T-helper 22 cell (primary cell): ENCODE results near the gene TIGD2.
"Not testable (repeated sequence)": the region's sequence is repeated elsewhere in the genome, so short reads cannot be mapped to it uniquely, and the experiment has no call there.

ENCODE experiments used
- DNase-seq: peaks from one replicate; pipeline ENCODE4 v3.0.0-alpha.2; 2020; ENCODE audit warnings: low read depth

Gene TIGD2

GRCh38 chr4:89119836-89120235 lies 8.5 kb downstream of the TIGD2 start:
- no peak for DNase-seq

GRCh38 chr4:89121387-89122068 lies 10.2 kb downstream of the TIGD2 start:
- DNase-seq = no peak

GRCh38 chr4:89123451-89123851 lies 12.1 kb downstream of the TIGD2 start:
- DNase-seq = no peak

- DNase-seq = no peak
These were observed 14.8 kb downstream of the TIGD2 start for GRCh38 chr4:89125901-89126782.

GRCh38 chr4:89129080-89129640 lies 17.8 kb downstream of the TIGD2 start:
- no peak for DNase-seq

GRCh38 chr4:89134775-89135319 lies 23.5 kb downstream of the TIGD2 start:
- no peak for DNase-seq

GRCh38 chr4:89136525-89136924 lies 25.2 kb downstream of the TIGD2 start:
- DNase-seq = no peak

GRCh38 chr4:89137231-89137630 lies 25.9 kb downstream of the TIGD2 start:
- DNase-seq = no peak

- DNase-seq = no peak
These were observed 26.4 kb downstream of the TIGD2 start for GRCh38 chr4:89137695-89138094.

GRCh38 chr4:89140168-89140759 lies 28.9 kb downstream of the TIGD2 start:
- DNase-seq = no peak

GRCh38 chr4:89142691-89143669 lies 31.6 kb downstream of the TIGD2 start:
- no peak for DNase-seq

- DNase-seq = not testable (repeated sequence)
These were observed 33.3 kb downstream of the TIGD2 start for GRCh38 chr4:89144652-89145051.

- no peak for DNase-seq
These were observed 34.9 kb downstream of the TIGD2 start for GRCh38 chr4:89146196-89146595.

- DNase-seq = no peak
These were observed 41.6 kb downstream of the TIGD2 start for GRCh38 chr4:89152972-89153371.

GRCh38 chr4:89156174-89156914 lies 45.0 kb downstream of the TIGD2 start:
- no peak for DNase-seq

- no peak for DNase-seq
These were observed 46.2 kb downstream of the TIGD2 start for GRCh38 chr4:89157488-89158024.

- DNase-seq = no peak
These were observed 47.7 kb downstream of the TIGD2 start for GRCh38 chr4:89158884-89159503.

GRCh38 chr4:89160806-89161205 lies 49.5 kb downstream of the TIGD2 start:
- DNase-seq = no peak

- DNase-seq = no peak
These were observed 50.5 kb downstream of the TIGD2 start for GRCh38 chr4:89161841-89162240.

GRCh38 chr4:89162496-89162895 lies 51.2 kb downstream of the TIGD2 start:
- DNase-seq = no peak
